Myocyte (in vitro differentiated cells): Measurements from ENCODE around the gene CDKL1. TPM values are rescaled to one million over a fixed set of nuclear protein-coding genes. Genes with fewer than 3 reads are reported as not detected.
"Not testable (repeated sequence)": the region's sequence is repeated elsewhere in the genome, so short reads cannot be mapped to it uniquely, and the experiment has no call there.

Source experiments
- DNase-seq: peaks from one replicate; pipeline ENCODE4 v3.0.0-alpha.2; 2012; ENCODE audit warnings: low read depth
- total RNA-seq: library from RNA; depleted of rRNA; stranded (reverse); fragments of >200 nt; gene quantifications from 2 replicates; pipeline ENCODE4 v1.2.3, GENCODE V29; 2014

The CDKL1 gene
- total RNA-seq, 1 donor from 2014 or later = 2.6 TPM

DNA sequence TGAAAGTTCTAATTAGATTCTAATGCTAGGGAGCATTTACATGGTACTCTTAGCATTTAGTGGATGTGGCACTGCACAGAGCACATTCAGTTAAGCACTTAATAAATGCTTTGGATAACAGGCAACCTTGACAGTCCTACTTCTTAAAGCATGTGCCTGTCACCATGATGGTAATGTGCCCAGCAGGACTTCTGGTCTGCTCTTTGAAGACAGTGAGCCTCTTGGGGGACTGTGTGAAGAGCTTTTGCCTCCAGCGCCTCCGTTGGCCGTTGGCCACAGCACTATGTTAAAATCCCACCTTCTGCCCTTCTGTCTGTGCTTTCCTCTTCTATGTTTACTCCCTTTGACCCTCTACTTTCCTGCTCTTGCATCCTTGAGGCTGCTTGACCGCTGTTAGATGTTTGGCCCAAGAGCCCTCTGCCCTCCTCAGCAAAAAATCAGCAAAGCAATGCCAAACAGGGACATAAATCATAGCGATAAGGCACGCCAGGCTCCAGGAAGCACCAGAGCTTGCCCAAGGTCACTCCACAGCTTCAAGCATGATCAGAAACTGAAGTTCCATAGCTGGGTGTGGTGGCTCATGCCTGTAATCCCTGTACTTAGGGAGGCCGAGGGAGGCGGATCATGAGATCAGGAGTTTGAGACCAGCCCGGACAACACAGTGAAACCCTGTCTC, 8.3 kb downstream of the CDKL1 start:
- no peak for DNase-seq

DNA sequence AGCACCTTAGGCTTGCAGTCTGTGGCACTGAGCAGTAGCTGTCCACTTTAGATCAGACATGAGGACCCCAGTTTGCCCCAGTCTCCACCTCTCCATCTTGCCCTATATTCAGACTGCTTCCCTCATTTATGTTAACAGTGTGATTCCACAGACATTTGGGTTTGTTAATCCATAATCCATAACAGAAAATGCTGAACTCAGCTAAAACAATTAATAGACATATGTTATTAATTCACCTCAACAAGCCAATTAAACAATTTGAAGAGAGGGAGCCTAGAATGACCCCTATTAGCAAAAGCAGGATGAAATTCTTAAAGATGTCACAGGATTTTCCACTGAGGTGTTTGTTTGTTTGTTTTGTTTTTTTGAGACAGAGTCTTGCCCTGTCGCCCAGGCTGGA, 9.1 kb downstream of the CDKL1 start:
- no peak for DNase-seq

DNA sequence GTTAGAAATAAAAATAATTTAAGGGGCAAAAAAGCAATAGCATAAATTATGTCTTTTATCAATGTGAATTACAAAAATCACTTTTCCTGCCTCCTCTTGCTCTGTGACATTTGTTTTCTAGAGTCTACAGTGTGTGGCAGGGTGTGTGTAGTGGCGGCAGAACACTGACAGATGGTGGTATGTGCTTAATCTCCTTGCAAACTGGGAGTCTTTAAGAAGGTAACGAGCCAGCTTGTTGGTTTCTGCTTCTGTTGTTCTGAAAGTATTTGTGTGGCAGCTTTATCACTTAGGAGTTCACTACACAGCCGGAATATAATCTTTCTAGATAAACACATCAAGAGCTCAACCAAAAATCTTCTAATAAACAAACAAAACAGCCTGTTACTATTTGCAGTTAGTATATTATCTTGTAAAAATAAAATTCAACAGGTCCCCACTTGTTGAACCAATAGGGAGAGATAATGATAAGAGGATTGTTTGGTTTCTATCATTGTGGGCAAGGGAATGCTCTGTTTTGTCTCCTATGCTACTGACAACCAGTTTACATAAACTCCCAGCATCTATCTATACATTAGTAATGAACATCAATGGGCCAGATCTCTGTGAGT, 13.0 kb downstream of the CDKL1 start:
- DNase-seq = no peak

DNA sequence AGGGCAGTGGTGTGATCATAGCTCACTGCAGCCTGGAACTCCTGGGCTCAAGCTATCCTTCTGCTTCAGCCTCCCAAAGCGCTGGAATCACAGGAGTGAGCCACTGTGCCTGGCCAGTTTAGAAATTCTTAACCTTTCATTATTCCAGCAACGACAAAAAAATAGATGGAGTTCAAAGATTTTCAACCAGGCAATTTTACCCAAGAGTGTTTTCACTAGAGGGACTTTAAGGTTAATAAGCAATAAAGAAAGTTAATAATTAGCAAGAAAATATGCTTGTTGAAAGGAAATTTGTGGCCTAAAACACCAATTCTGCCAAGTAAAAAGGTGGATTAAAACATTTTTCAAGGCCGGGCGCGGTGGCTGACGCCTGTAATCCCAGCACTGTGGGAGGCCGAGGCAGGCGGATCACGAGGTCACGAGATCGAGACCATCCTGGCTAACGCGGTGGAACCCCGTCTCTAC, 14.8 kb downstream of the CDKL1 start:
- no peak for DNase-seq

DNA sequence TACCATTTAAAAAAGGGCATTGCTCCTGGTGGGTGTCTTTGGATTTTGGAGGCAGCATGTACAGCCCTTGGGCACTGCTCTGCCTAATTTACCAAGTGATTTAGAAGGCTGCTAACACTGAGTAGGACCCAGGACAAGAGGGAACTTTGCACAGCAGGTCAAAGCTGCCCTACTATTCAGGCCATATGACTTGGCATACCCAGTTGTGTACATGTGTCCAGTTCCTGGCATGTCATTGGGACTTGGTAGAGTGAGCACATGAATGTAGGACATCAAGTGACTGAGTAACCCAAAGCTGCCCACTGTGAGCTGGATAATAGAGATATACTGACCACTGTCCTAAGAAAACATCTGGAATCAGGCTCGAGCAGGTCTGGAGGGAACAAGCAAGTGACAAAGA, 15.7 kb downstream of the CDKL1 start:
- no peak for DNase-seq

DNA sequence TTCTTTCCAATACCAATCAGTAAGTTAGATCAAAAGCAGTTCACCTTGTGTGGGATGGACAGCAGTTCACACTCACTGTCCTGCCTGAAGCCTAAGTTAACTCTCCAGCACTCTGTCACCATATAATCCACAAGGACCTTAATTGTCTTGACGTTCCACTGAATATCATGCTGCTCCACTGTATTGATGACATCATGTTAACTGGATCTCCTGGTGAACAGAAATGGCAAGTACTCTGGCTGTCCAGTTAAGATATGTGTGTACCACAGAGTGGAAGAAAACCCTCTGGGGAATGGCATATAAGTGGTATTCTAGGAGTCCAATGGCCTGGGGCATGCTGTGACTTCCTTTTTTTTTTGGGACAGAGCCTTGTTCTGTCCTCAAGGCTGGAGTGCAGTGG, 16.2 kb downstream of the CDKL1 start:
- no peak for DNase-seq

DNA sequence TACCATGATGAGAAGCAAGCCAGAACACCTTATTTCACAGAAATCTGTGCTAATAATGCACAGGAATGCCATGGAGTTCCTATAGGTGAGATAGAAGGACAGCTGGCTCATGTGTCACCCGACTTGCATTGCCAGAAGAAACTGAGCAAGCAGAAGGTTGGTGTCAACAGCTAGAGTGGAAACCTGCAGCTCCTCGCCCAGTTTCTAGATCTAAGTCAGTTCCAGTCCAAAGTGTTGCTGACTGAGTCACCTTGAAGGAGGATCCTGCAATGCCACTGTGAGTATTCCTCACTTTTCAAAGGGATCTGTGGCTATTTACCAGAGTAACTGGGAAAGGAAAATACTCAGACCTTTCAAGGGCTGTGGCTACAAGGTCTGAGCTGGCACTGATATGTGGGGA, 17.1 kb downstream of the CDKL1 start:
- DNase-seq = no peak

DNA sequence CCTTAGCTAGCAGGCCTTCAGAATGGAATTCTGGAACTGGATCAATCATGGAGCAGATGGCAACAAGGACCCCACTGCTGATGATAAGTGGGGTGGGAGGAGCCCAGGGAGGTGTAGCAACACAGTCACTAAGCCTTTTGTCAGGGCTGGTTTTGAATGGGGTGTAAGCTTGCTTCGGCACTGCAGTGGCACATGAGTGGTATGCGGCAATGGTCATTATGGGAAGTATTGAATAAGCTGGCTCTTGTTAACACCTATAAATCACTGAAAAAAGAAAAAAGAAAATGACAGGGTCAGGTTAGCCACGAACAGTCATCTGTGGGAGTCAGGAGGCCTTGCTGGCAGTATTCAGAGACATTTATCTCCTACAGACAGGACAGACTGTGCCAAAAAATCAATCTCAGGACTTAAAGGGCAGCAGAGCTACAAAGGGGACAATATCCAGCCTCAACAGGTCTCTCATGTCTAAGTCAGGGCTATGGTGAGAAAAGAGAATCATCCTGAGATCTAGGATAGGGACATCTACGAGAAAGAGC, 19.1 kb downstream of the CDKL1 start:
- DNase-seq = no peak

DNA sequence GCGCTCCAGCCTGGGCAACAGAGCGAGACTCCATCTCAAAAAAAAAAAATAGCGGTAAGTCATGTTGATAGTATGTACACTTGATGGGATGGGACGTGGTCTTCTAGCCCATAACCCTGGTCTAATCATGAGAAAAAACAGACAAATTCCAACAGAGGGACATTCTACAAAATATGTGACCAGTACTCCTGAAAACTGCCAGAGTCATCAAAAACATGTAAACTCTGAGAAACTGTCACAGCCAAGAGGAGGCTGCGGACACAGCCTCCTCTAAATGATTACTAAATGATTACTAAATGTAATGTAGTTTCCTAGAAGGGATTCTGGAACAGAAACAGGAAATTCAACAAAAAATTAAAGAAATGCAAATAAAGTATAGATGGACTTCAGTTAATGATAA, 20.9 kb downstream of the CDKL1 start:
- DNase-seq = no peak

DNA sequence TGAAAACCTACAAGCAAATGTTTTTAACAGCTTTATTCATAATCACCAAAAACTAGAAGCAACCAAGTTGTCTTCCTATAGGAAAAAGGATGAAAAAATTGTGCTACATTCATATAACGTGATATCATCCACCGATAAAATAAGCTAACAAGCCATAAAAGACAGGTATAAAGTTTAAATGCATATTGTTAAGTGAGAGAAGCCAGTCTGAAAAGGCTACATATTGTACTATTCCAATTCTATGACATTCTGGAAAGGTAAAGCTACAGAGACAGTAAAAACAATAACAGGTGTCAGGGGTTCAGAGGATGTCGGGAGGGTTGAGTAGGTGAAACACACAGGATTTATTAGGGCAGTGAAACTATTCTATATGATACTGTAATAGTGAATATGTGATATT, 22.7 kb downstream of the CDKL1 start:
- DNase-seq = no peak

DNA sequence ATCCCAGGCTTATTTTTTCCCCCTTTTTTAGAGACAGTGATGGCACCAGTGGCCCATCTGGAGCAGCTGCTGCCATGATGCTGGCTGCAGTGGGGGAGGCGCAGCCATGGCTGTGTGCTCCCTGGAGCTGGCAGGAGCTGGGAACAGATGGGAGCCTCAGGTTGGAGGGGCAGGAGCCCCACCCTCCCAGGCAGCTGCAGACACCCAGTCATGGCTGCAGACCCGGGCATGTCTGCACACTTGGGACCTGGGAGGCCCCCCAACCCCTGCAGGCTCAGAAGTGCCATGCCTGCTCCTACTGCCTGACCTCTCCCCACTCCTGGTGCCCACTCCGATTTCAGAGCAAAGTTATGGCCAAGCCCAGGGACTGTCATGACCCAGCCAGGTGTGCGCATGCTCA, 25.1 kb downstream of the CDKL1 start:
- peak; percentile 25 for DNase-seq

DNA sequence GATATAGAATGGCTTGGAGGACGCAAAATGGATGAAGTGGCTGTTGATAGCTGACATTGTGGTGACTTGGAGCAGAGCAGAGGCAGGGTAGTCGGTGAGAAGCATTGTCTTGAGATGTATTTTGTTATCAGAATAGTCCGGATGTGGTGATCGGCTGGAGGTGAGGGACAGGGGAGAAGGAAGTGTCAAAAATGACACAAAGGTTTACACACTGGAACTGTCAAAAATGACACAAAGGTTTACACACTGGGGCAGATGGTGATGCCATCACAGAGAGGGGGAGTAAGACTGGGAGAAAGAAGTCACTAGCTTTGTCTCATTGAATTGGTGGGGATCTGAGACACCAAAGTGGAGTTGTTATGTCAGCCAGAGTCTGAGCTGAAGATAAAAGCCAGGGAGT, 30.1 kb downstream of the CDKL1 start:
- DNase-seq = no peak

DNA sequence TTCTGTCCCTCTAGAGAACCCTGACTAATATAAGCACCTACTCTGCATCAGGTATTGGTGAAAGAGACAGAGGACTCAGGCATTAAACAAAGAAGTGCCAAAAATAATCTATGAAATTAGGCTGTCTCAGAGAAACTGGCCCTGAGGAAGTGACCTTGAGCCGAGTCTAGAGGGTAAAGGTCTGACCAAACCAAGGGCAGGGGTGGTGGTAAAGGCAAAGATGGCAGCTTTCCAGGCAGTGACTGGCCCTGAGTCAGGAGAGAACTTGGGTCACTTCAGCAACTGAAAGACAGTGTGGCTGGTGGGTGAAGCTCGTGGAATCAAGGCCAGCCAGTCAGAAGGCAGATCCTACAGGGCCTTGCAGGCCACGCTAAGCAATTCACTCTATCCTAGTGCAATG, 30.6 kb downstream of the CDKL1 start:
- DNase-seq = no peak

DNA sequence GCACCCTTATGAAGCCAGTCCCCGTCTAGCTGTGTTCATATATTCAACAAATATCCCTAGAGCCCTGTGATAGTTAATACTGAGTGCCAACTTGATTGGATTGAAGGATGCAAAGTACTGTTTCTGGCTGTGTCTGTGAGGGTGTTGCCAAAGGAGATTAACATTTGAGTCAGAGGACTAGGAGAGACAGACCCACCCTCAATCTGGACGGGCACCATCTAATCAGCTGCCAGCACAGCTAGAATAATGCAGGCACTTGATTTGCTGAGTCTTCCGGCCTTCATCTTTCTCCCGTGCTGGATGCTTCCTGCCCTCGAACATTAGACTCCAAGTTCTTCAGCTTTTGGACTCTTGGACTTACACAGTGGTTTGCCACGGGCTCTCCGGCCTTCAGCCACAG, 31.1 kb downstream of the CDKL1 start:
- not testable (repeated sequence) for DNase-seq

DNA sequence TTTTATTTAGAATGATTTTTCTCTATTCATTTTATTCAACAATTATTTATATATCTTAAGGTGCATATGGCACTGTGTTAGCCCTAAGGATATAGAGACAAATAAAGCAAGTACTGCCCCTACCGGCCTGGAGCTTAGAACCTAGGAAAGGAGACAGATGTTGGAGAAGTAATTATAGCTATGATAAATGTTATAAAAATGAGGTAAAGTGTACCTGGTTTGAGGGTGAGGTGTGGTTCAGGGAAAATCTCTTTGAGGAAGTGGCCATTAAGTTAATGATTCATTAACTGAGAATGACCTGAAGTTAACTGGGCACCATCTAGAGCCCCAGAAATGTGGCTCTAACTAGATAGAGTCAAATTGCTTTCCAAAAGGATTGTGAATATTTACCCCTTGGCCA, 31.9 kb downstream of the CDKL1 start:
- no peak for DNase-seq

DNA sequence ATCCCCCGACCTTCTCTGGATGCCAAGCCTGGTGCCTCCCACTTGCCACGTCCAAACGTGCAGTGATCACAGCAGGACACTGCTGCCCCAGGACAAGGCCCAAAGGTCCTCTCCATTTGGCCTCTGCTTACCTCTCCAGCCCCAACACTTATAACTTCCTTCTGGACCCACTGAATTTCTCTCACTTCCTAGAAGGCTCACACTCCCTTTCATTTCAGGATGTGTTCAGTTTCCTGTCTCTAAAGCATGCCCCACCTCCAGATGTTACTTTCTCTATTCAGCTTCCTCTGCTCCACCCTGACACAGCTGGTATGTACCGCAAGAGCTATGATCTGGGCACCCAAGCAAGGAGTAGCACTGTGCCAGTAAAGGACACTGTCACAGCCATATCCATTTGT, 33.0 kb downstream of the CDKL1 start:
- peak; percentile 30 for DNase-seq

DNA sequence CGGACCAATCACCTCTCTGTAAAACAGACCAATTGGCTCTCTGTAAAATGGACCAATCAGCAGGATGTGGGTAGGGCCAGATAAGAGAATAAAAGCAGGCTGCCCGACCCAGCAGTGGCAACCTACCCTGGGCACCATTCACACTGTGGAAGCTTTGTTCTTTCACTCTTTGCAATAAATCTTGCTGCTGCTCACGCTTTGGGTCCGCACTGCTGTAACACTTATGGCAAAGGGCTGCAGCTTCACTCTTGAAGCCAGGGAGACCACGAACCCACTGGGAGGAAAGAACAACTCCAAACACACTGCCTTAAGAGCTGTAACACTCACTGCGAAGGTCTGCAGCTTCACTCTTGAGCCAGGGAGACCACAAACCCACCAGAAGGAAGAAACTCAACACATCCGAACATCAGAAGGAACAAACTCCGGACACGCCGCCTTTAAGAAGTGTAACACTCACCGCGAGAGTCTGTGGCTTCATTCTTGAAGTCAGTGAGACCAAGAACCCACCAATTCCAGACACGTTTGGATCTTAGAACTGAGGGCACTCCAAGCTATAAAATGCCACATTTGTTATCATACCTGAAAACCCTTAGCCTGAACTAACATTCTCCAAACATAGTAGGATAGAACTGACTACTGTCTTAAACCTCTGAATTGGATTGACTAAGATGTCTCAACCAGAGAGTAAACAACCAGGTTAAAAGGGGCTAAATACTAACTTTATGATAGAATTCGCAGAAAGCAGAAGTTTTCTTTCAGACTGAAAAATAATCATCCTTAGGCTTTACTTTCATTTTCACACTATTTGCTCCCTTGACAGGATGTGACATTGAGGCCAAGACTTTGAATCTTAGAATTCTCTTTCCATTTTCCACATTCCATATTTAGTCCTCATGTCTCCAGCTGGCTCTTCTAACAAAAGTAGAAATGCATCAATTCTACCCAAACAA, 33.6 kb downstream of the CDKL1 start:
- DNase-seq = peak; percentile 17

DNA sequence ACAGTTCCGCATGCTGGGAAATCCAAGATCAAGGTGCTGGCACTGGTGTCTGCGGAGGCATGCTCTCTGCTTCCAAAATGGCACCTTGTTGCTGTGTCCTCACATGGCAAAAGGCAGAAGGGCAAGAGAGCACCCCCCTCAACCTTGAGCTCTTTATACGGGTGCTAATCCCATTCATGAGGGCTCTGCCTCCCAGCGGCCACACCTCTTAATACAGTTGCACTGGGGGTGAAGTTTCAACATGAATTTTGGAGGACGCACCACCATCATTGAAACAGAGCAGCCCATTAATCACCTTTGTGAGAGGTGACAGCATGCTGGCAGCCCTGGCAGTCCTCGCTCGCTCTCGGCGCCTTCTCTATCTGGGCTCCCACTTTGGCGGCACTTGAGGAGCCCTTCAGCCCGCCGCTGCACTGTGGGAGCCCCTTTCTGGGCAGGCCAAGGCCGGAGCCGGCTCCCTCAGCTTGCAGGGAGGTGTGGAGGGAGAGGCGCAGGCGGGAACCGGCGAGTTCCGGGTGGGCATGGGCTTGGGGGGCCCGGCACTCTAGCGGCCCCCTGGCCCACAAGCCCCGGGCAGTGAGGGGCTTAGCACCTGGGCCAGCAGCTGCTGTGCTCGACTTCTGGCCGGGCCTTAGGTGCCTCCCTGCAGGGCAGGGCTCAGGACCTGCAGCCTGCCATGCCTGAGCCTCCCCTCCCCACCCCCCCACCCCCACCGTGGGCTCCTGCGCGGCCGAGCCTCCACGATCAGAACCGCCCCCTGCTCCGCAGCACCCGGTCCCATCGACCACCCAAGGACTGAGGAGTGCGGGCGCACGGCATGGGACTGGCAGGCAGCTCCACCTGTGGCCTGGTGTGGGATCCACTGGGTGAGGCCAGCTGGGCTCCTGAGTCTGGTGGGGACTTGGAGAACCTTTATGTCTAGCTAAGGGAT, 34.9 kb downstream of the CDKL1 start:
- DNase-seq = not testable (repeated sequence)

DNA sequence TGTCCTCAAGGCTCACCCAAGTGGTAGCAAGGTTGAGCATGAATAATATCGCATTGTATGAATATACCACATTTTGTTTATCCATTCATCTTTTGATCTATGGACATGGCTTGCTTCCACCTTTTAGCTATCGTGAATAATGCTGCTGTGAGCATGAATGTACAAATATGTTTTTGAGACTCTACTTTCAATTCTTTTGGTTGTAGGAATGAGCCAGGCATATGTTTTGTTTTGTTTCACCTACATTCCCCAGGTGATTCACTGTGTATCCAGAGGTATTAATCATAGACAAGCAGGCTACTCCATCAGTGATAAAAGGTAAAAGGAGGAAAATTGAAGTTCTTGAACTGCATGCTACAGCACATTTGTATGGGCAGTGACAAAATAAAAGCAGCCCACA, 35.8 kb downstream of the CDKL1 start:
- no peak for DNase-seq

DNA sequence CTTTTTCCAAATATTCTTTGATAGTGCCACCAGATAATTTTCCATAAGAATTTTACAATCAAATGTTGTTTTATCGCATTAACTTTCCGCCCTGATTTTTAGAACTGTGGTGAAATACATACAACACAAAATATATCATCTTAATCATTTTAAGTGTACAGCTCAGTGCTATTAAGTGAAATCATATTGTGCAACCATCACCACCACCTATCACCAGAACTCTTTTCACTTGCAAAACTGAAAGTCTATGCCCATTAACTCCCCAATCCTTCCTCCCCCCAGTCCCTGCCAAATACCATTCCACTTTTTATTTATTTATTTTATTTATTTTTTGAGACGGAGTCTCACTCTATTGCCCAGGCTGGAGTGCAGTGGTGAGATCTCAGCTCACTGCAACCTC, 36.6 kb downstream of the CDKL1 start:
- DNase-seq = no peak

DNA sequence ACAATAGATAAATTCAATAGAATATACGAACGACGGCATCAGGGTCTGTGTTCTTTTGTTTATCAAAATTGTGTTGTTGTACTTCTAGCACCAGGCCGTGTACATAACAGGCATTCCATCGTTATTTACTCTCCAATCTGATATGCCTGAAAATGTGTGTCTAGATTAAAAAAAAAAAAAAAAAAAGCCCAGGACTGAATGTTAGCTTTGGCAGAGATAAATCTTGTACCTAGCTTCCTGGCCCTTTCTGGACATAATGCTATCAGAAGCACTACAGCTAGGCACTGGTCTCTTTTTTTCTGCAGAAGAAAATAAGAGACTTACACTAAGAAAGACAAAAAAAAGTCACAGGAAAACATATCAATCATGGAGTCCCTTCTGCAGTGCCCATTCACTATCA, 37.0 kb downstream of the CDKL1 start:
- DNase-seq = no peak
